Thyroid gland (tissue), 4 donors: ENCODE data around the gene PTPN23.
A peak's percentile ranks its signal among the peaks of the same experiment; 100 is the strongest.

Experiments
- CTCF ChIP-seq, 6 experiments: fragments of 200-600 bp in 3 of 6; fragments of 450-650 bp in 3 of 6; sonication (generic) in 3 of 6; IDR thresholded peaks; one replicate each; pipeline ENCODE4 v1.5.1; 2016 to 2019; ENCODE audit warnings: antibody characterized with exemption in 6 of 6, mild to moderate bottlenecking in 2 of 6, inconsistent platforms in 1 of 6, moderate library complexity in 1 of 6
- POLR2A ChIP-seq, 2 donors: fragments of 450-650 bp; IDR thresholded peaks; one replicate each; pipeline ENCODE4 v1.6.1; 2017; ENCODE audit warnings: antibody characterized with exemption in 2 of 2, mild to moderate bottlenecking in 2 of 2, moderate library complexity in 1 of 2

- TF ChIP-seq POLR2A (IDR thresholded peaks at IDR 0.05) (no peak), CTCF (IDR thresholded peaks at IDR 0.05) (peak; percentile 69 to 93 (median 88))
Observed at GRCh38 chr3:47420511-47421484, 40.0 kb downstream of the PTPN23 start.
